ENCODE measurements around the gene GALNT14. TPM values are rescaled to one million over a fixed set of nuclear protein-coding genes. Genes with fewer than 3 reads are reported as not detected.

GALNT14 gene
- total and polyA plus RNA-seq, 12 donors = 0.39 to 8.9 (median 1.7) TPM; not detected in 2

DNA sequence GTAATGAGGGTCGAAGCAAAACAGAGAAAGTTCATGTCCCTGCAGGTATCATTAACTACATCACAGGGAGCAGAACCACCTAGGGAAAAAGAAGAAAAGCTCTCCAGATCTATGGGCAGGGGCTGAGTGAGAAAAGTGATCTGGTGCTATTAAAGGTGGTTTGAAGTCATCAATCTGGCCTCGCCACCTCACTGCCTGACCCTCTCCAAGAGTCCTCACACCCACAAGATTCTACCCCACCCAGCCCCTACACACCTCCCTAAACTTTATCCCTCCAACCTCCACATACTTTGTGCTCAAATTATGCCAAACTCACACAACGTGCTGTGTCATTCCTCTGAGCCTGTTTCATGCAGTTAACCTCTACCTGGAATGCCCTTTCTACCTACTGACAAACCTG is 2.2 kb downstream of the GALNT14 start:
- H3K4me3 ChIP-seq = no peak overlapping the region
- intact Hi-C loops (cut with DNase I) = no loop called here
- H3K36me3 ChIP-seq (replicated peaks in 1 of 2) = no peaks in the 10 kb centered on the region
- TF ChIP-seq POLR2A (IDR thresholded peaks at IDR 0.05) = no peak
- TF ChIP-seq, protein P1, sequence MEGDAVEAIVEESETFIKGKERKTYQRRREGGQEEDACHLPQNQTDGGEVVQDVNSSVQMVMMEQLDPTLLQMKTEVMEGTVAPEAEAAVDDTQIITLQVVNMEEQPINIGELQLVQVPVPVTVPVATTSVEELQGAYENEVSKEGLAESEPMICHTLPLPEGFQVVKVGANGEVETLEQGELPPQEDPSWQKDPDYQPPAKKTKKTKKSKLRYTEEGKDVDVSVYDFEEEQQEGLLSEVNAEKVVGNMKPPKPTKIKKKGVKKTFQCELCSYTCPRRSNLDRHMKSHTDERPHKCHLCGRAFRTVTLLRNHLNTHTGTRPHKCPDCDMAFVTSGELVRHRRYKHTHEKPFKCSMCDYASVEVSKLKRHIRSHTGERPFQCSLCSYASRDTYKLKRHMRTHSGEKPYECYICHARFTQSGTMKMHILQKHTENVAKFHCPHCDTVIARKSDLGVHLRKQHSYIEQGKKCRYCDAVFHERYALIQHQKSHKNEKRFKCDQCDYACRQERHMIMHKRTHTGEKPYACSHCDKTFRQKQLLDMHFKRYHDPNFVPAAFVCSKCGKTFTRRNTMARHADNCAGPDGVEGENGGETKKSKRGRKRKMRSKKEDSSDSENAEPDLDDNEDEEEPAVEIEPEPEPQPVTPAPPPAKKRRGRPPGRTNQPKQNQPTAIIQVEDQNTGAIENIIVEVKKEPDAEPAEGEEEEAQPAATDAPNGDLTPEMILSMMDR (IDR thresholded peaks at IDR 0.05) = no peak
- H3K4me1 ChIP-seq (replicated peaks in 1 of 2) = peaks cover 13 to 21% of the 10 kb centered on the region in 2 donors
- 61 to 72% (median 68%) methylated on average over 3 of the region's 3 CpGs for WGBS, 4 donors
- no peak overlapping the region for H3K27ac ChIP-seq
- DNase-seq = no peak
- H3K9me3 ChIP-seq (replicated peaks in 1 of 3) = no peaks in the 10 kb centered on the region
- H3K27me3 ChIP-seq = peaks cover 29% of the 10 kb centered on the region

DNA sequence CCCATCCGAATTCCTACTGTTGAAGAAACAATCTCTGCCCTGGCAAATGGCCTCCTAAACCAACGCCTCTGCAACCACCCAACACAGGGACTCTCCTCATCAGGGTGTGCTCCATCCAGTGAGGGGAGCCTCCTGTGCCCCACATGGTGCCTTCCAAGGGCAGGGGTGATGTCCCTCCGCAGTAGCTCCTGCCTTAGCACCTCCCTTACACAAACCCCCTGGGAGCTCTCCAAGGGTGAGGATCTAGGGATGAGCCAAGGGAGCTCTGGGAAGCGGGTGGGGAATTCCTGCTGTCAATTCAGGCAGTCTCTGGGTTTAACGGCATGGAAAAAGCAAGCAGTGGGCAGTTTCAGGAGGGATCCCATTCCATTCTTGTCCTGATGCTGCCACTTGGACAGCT is 3.8 kb downstream of the GALNT14 start:
- no peak overlapping the region for H3K27ac ChIP-seq
- no peak for DNase-seq
- H3K4me3 ChIP-seq = no peak overlapping the region
- H3K27me3 ChIP-seq = peaks cover 29% of the 10 kb centered on the region
- peaks cover 13 to 21% of the 10 kb centered on the region in 2 donors for H3K4me1 ChIP-seq (replicated peaks in 1 of 2)
- 73 to 82% (median 76%) methylated on average over 4 to 5 of the region's 5 CpGs for WGBS, 4 donors
- no peaks in the 10 kb centered on the region for H3K36me3 ChIP-seq (replicated peaks in 1 of 2)
- H3K9me3 ChIP-seq (replicated peaks in 1 of 3) = no peaks in the 10 kb centered on the region
- TF ChIP-seq, protein P1 (IDR thresholded peaks at IDR 0.05) = no peak
- no peak for TF ChIP-seq POLR2A (IDR thresholded peaks at IDR 0.05)
- intact Hi-C loops (cut with DNase I) = no loop called here

DNA sequence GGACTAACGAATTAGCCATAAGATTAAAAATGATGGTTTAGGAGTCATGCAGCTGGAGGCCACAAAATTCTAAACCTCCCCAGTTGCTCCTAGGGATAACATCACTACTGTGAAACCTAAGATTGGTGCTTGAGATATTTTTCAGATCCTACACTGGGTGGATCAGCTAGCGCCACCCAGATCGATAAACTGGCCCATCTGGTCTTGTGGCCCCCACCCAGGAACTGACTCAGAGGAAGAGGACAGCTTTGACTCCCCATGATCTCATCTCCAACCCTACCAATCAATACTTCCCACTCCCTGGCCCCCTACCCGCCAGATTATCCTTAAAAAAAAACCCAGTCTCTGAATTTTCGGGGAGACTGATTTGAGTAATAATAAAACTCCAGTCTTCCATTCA is 5.5 kb downstream of the GALNT14 start:
- H3K27me3 ChIP-seq = peaks cover 23% of the 10 kb centered on the region
- no peaks in the 10 kb centered on the region for H3K36me3 ChIP-seq (replicated peaks in 1 of 2)
- no peak overlapping the region for H3K4me3 ChIP-seq
- DNase-seq = no peak
- intact Hi-C loops (cut with DNase I) = no loop called here
- peaks cover 4 to 9% of the 10 kb centered on the region in 2 donors for H3K4me1 ChIP-seq (replicated peaks in 1 of 2)
- no peaks in the 10 kb centered on the region for H3K9me3 ChIP-seq (replicated peaks in 1 of 3)
- WGBS, 4 donors = 83 to 95% (median 90%) methylated on average over 5 of the region's 5 CpGs
- H3K27ac ChIP-seq = no peak overlapping the region
- no peak for TF ChIP-seq POLR2A (IDR thresholded peaks at IDR 0.05)

DNA sequence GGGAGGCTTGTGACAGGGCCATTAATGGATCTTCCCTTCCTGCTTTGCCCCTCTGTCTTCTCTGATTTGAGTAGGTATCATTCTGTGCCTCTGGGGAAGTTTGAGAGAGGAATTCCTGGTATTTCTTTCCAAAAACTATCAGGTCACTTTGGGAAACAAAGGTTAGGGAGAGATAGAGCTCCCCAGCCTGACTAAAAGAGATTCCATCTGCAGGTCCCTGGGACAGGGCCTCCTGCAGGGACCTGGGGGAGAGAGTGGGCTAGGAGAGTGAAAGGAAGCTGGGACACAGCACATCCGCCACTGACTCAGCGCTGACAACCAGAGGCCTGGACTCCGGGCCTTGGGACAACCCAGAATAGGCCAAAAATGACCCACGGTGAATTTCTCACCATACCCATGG is 6.4 kb downstream of the GALNT14 start:
- H3K27me3 ChIP-seq = peaks cover 14% of the 10 kb centered on the region
- 55 to 77% (median 64%) methylated on average over 4 of the region's 4 CpGs for WGBS, 4 donors
- no peaks in the 10 kb centered on the region for H3K36me3 ChIP-seq (replicated peaks in 1 of 2)
- H3K27ac ChIP-seq = no peak overlapping the region
- TF ChIP-seq POLR2A (IDR thresholded peaks at IDR 0.05) = no peak
- TF ChIP-seq, protein P1 (IDR thresholded peaks at IDR 0.05) = no peak
- no peaks in the 10 kb centered on the region for H3K9me3 ChIP-seq (replicated peaks in 1 of 3)
- H3K4me1 ChIP-seq (replicated peaks in 1 of 2) = peaks cover 0 to under 1% of the 10 kb centered on the region in 2 donors
- intact Hi-C loops (cut with DNase I) = no loop called here
- DNase-seq = no peak
- H3K4me3 ChIP-seq = no peak overlapping the region

DNA sequence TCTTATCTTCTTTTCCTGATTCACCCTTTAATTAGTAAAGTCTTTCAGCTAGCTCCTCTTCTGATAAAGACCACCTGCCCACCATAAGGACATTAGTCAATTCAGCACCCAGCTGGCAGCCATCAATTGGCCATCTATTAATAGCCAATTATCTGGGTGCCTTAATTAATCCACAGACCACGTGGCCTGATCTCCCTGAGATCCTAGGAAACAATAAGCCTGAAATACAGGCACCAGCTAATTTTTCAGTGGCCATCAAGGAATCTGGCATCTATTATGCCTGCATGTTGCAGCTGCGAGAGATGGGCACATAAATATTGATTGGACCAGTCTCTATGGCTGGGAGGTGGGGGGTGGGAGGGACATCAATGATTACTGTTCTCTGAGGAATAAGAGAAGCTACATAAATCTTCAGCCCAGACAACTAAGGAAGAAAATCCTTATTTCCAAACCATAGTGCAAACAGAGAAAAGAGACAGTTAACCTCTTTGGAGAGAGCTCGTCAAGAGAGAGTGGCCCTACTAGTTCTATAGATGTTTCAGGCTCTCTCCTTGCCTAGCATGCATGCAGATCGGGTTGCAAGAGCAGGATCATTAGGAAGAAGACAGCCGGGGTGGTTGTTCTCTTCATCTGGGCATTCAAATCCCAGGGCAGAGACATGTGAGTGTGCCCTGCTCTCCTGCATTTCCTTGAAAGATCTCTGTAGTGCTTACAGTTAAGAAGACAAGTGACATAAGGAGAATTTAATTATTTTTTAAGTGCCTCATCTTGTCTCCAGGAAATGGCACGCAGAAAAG is 8.7 kb downstream of the GALNT14 start:
- intact Hi-C loops (cut with DNase I) = no loop called here

More for the DNA sequence above, 8.7 kb downstream of the GALNT14 start:
- Histone ChIP-seq H3K36me3 (replicated peaks in 1 of 2) (no peaks in the 10 kb centered on the region), H3K4me3 (no peak overlapping the region), H3K9me3 (replicated peaks in 1 of 3) (no peaks in the 10 kb centered on the region), H3K4me1 (replicated peaks in 1 of 2) (no peaks in the 10 kb centered on the region), H3K27ac (no peak overlapping the region), H3K27me3 (no peaks in the 10 kb centered on the region)
- no peak for DNase-seq
- TF ChIP-seq POLR2A (IDR thresholded peaks at IDR 0.05) = no peak
- TF ChIP-seq, protein P1 (IDR thresholded peaks at IDR 0.05) = no peak
- WGBS, 4 donors = 61 to 77% (median 70%) methylated on average over 6 of the region's 6 CpGs

Measured in adrenal gland (tissue), 12 donors.